ENCODE measurements around the gene NAXE.

The NAXE gene

GRCh38 chr1:156571919-156572662 lies 19.5 kb upstream of the NAXE start, which contains the start of gene IQGAP3:
Gene IQGAP3 (minus strand): TSS chr1:156572565. CDS start chr1:156572529, 36 bp downstream.
- H3K9me3 ChIP-seq (replicated peaks; ENCODE audit: low read length) = no peaks in the 10 kb centered on the region
- peaks cover 7% of the 10 kb centered on the region for H3K27me3 ChIP-seq (ENCODE audit: control insufficient read depth, insufficient read depth, low read length)
- H3K4me3 ChIP-seq (ENCODE audit: low read length) = peak within 1 kb of the TSS; percentile 78
- peak within 1 kb of the TSS; percentile 89 for H3K4me2 ChIP-seq (ENCODE audit: low read length)
- peak within 1 kb of the TSS; percentile 73 for H3K9ac ChIP-seq (ENCODE audit: low read depth, low read length)
- no peaks in the 10 kb centered on the region for H3K36me3 ChIP-seq (ENCODE audit: insufficient read depth, low read length)
- peaks cover 15% of the 10 kb centered on the region for H3K4me1 ChIP-seq (ENCODE audit: control insufficient read depth, insufficient read depth, low read length)

GRCh38 chr1:156572663-156573018 lies 18.9 kb upstream of the NAXE start:
- peaks cover 15% of the 10 kb centered on the region for H3K4me1 ChIP-seq (ENCODE audit: control insufficient read depth, insufficient read depth, low read length)
- peak overlapping the region; percentile 89 for H3K4me2 ChIP-seq (ENCODE audit: low read length)
- peaks cover 7% of the 10 kb centered on the region for H3K27me3 ChIP-seq (ENCODE audit: control insufficient read depth, insufficient read depth, low read length)
- H3K9me3 ChIP-seq (replicated peaks; ENCODE audit: low read length) = no peaks in the 10 kb centered on the region
- peak overlapping the region; percentile 78 for H3K4me3 ChIP-seq (ENCODE audit: low read length)
- peak overlapping the region; percentile 73 for H3K9ac ChIP-seq (ENCODE audit: low read depth, low read length)
- H3K36me3 ChIP-seq (ENCODE audit: insufficient read depth, low read length) = no peaks in the 10 kb centered on the region

- H3K36me3 ChIP-seq (ENCODE audit: insufficient read depth, low read length) = no peaks in the 10 kb centered on the region
- H3K4me1 ChIP-seq (ENCODE audit: control insufficient read depth, insufficient read depth, low read length) = peaks cover 15% of the 10 kb centered on the region
- H3K9me3 ChIP-seq (replicated peaks; ENCODE audit: low read length) = no peaks in the 10 kb centered on the region
- no peak overlapping the region for H3K9ac ChIP-seq (ENCODE audit: low read depth, low read length)
- H3K27me3 ChIP-seq (ENCODE audit: control insufficient read depth, insufficient read depth, low read length) = peaks cover 7% of the 10 kb centered on the region
- no peak overlapping the region for H3K4me2 ChIP-seq (ENCODE audit: low read length)
- H3K4me3 ChIP-seq (ENCODE audit: low read length) = no peak overlapping the region
These were observed 17.4 kb upstream of the NAXE start for GRCh38 chr1:156574039-156574633.

GRCh38 chr1:156577550-156577949 lies 14.0 kb upstream of the NAXE start:
- H3K9me3 ChIP-seq (replicated peaks; ENCODE audit: low read length) = no peaks in the 10 kb centered on the region
- H3K4me3 ChIP-seq (ENCODE audit: low read length) = no peak overlapping the region
- H3K36me3 ChIP-seq (ENCODE audit: insufficient read depth, low read length) = no peaks in the 10 kb centered on the region
- H3K4me2 ChIP-seq (ENCODE audit: low read length) = no peak overlapping the region
- H3K4me1 ChIP-seq (ENCODE audit: control insufficient read depth, insufficient read depth, low read length) = peaks cover 6% of the 10 kb centered on the region
- peaks cover 7% of the 10 kb centered on the region for H3K27me3 ChIP-seq (ENCODE audit: control insufficient read depth, insufficient read depth, low read length)
- H3K9ac ChIP-seq (ENCODE audit: low read depth, low read length) = no peak overlapping the region

- Histone ChIP-seq H3K9me3 (replicated peaks; ENCODE audit: low read length) (no peaks in the 10 kb centered on the region), H3K27me3 (ENCODE audit: control insufficient read depth, insufficient read depth, low read length) (peaks cover 7% of the 10 kb centered on the region), H3K4me2 (ENCODE audit: low read length) (no peak overlapping the region), H3K9ac (ENCODE audit: low read depth, low read length) (no peak overlapping the region), H3K4me1 (ENCODE audit: control insufficient read depth, insufficient read depth, low read length) (peaks cover 6% of the 10 kb centered on the region), H3K36me3 (ENCODE audit: insufficient read depth, low read length) (no peaks in the 10 kb centered on the region), H3K4me3 (ENCODE audit: low read length) (no peak overlapping the region)
These were observed 13.5 kb upstream of the NAXE start for GRCh38 chr1:156578055-156578454.

- no peak within 1 kb of the TSS for H3K9ac ChIP-seq (ENCODE audit: low read depth, low read length)
- H3K9me3 ChIP-seq (replicated peaks; ENCODE audit: low read length) = no peaks in the 10 kb centered on the region
- no peaks in the 10 kb centered on the region for H3K36me3 ChIP-seq (ENCODE audit: insufficient read depth, low read length)
- H3K27me3 ChIP-seq (ENCODE audit: control insufficient read depth, insufficient read depth, low read length) = peaks cover 7% of the 10 kb centered on the region
- H3K4me2 ChIP-seq (ENCODE audit: low read length) = no peak within 1 kb of the TSS
- H3K4me3 ChIP-seq (ENCODE audit: low read length) = no peak within 1 kb of the TSS
- H3K4me1 ChIP-seq (ENCODE audit: control insufficient read depth, insufficient read depth, low read length) = peaks cover 6% of the 10 kb centered on the region
These were observed 12.1 kb upstream of the NAXE start, which contains the start of gene TTC24 for GRCh38 chr1:156579472-156579871. Gene TTC24 (plus strand): TSS chr1:156579723. CDS start chr1:156581365, 1,642 bp downstream.

- Histone ChIP-seq H3K9ac (ENCODE audit: low read depth, low read length) (peak overlapping the region; percentile 70), H3K27me3 (ENCODE audit: control insufficient read depth, insufficient read depth, low read length) (no peaks in the 10 kb centered on the region), H3K9me3 (replicated peaks; ENCODE audit: low read length) (no peaks in the 10 kb centered on the region), H3K4me3 (ENCODE audit: low read length) (no peak overlapping the region), H3K36me3 (ENCODE audit: insufficient read depth, low read length) (no peaks in the 10 kb centered on the region), H3K4me2 (ENCODE audit: low read length) (no peak overlapping the region), H3K4me1 (ENCODE audit: control insufficient read depth, insufficient read depth, low read length) (peaks cover 6% of the 10 kb centered on the region)
These were observed 9.8 kb upstream of the NAXE start for GRCh38 chr1:156581661-156582387.

GRCh38 chr1:156582388-156583017 lies 9.1 kb upstream of the NAXE start:
- no peaks in the 10 kb centered on the region for H3K9me3 ChIP-seq (replicated peaks; ENCODE audit: low read length)
- no peak overlapping the region for H3K4me3 ChIP-seq (ENCODE audit: low read length)
- no peak overlapping the region for H3K4me2 ChIP-seq (ENCODE audit: low read length)
- H3K27me3 ChIP-seq (ENCODE audit: control insufficient read depth, insufficient read depth, low read length) = no peaks in the 10 kb centered on the region
- no peaks in the 10 kb centered on the region for H3K36me3 ChIP-seq (ENCODE audit: insufficient read depth, low read length)
- H3K9ac ChIP-seq (ENCODE audit: low read depth, low read length) = peak overlapping the region; percentile 70
- H3K4me1 ChIP-seq (ENCODE audit: control insufficient read depth, insufficient read depth, low read length) = peaks cover 6% of the 10 kb centered on the region

- H3K4me3 ChIP-seq (ENCODE audit: low read length) = no peak overlapping the region
- no peaks in the 10 kb centered on the region for H3K27me3 ChIP-seq (ENCODE audit: control insufficient read depth, insufficient read depth, low read length)
- no peak overlapping the region for H3K4me2 ChIP-seq (ENCODE audit: low read length)
- no peak overlapping the region for H3K9ac ChIP-seq (ENCODE audit: low read depth, low read length)
- peaks cover 6% of the 10 kb centered on the region for H3K4me1 ChIP-seq (ENCODE audit: control insufficient read depth, insufficient read depth, low read length)
- no peaks in the 10 kb centered on the region for H3K36me3 ChIP-seq (ENCODE audit: insufficient read depth, low read length)
- H3K9me3 ChIP-seq (replicated peaks; ENCODE audit: low read length) = no peaks in the 10 kb centered on the region
These were observed 7.6 kb upstream of the NAXE start for GRCh38 chr1:156583821-156584622.

GRCh38 chr1:156584813-156585212 lies 6.8 kb upstream of the NAXE start:
- Histone ChIP-seq H3K27me3 (ENCODE audit: control insufficient read depth, insufficient read depth, low read length) (no peaks in the 10 kb centered on the region), H3K36me3 (ENCODE audit: insufficient read depth, low read length) (no peaks in the 10 kb centered on the region), H3K9ac (ENCODE audit: low read depth, low read length) (no peak overlapping the region), H3K4me1 (ENCODE audit: control insufficient read depth, insufficient read depth, low read length) (peaks cover 6% of the 10 kb centered on the region), H3K4me2 (ENCODE audit: low read length) (no peak overlapping the region), H3K9me3 (replicated peaks; ENCODE audit: low read length) (no peaks in the 10 kb centered on the region), H3K4me3 (ENCODE audit: low read length) (no peak overlapping the region)

Measured in skeletal muscle satellite cell (primary cell).